ENCODE measurements around the gene FCRL5. TPM values are rescaled to one million over a fixed set of nuclear protein-coding genes. Genes with fewer than 3 reads are reported as not detected.
A peak's percentile ranks its signal among the peaks of the same experiment; 100 is the strongest.

FCRL5 gene
- total RNA-seq, 1 donor from 2014 or later: not detected

DNA sequence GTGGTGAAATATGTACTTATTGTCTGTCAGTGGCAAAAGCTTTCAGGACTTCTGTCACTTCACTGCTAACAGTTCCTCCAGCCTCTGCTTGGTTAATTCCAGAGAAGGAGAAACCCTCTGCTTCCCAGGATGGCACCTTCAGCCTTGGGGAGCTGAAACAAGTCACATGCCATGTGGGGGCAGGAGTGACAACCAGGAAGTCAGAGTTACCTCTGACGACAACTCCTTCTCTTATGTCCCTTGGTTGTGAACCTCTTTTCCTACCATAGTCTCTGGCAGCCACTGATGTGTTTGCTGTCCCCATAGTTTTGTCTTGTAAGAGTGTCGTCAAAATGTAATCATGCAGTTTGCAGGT lies 53.6 kb downstream of the FCRL5 start:
- H3K27me3 ChIP-seq (ENCODE audit: control insufficient read depth, insufficient read depth, low read length): no peaks in the 10 kb centered on the region
- TF ChIP-seq, protein P1, sequence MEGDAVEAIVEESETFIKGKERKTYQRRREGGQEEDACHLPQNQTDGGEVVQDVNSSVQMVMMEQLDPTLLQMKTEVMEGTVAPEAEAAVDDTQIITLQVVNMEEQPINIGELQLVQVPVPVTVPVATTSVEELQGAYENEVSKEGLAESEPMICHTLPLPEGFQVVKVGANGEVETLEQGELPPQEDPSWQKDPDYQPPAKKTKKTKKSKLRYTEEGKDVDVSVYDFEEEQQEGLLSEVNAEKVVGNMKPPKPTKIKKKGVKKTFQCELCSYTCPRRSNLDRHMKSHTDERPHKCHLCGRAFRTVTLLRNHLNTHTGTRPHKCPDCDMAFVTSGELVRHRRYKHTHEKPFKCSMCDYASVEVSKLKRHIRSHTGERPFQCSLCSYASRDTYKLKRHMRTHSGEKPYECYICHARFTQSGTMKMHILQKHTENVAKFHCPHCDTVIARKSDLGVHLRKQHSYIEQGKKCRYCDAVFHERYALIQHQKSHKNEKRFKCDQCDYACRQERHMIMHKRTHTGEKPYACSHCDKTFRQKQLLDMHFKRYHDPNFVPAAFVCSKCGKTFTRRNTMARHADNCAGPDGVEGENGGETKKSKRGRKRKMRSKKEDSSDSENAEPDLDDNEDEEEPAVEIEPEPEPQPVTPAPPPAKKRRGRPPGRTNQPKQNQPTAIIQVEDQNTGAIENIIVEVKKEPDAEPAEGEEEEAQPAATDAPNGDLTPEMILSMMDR (IDR thresholded peaks at IDR 0.05; ENCODE audit: insufficient read depth, low read length, severe bottlenecking): no peak
- no peak overlapping the region for H3K4me3 ChIP-seq (ENCODE audit: low read depth, low read length)
- FAIRE-seq (no peak), DNase-seq (ENCODE audit: low read depth) (no peak)
- H3K36me3 ChIP-seq (ENCODE audit: control insufficient read depth, insufficient read depth, low read length): no peaks in the 10 kb centered on the region

DNA sequence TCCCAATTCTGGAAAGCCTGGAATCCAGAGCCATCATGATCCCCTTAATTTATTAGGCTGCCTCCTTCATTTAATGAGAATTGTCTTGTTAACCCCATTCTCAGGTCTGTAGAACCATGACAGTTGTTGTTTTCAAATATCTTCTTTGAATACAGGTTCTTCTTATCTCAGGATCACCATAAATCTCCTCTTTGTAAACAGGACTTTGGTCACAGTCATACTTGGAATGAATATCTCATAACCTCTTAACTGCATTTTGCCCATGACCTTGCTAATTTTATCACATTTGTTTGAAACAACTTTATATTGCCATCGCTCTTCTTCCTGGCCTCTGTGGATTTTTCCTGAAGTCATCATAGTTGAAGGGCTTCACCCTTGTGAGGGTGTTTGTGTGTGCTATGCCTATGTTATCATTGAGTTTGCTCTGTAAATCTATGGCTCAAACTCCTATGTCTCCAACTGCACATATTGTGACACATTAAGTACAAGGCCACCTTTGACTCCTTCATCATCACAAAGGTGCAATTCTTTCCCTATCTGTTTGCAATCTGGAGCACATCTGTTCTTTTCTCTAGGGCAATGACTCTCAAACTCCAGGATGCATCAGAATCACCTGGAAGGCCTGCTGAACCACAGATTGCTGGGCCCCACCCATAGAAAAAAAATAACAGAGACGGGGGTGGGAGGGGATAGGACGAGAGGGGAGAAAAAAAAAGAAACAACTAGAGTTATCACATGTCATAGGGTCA lies 54.2 kb downstream of the FCRL5 start:
- TF ChIP-seq, protein P1 (IDR thresholded peaks at IDR 0.05; ENCODE audit: insufficient read depth, low read length, severe bottlenecking): no peak
- Histone ChIP-seq H3K27me3 (ENCODE audit: control insufficient read depth, insufficient read depth, low read length) (no peaks in the 10 kb centered on the region), H3K4me3 (ENCODE audit: low read depth, low read length) (no peak overlapping the region), H3K36me3 (ENCODE audit: control insufficient read depth, insufficient read depth, low read length) (no peaks in the 10 kb centered on the region)
- FAIRE-seq (no peak), DNase-seq (ENCODE audit: low read depth) (no peak)

DNA sequence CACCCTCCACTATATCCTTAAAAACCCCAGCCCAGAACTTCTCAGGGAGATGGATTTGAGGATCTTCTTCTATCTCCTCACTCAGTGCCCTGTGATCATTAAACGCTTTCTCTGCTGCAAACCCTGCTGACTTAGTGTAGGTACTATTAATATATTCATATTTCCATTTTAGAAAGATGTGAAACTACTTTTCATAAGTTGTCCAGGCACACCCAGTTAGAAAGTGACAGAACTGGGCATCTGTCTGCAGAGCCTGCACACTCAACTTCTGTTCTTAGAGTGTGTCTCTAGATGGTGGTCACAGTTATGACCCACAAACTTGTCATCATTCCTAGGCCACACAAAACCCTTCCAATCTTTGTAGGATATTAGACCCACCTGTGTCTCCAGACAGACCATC lies 55.0 kb downstream of the FCRL5 start:
- Histone ChIP-seq H3K36me3 (ENCODE audit: control insufficient read depth, insufficient read depth, low read length) (no peaks in the 10 kb centered on the region), H3K27me3 (ENCODE audit: control insufficient read depth, insufficient read depth, low read length) (no peaks in the 10 kb centered on the region), H3K4me3 (ENCODE audit: low read depth, low read length) (no peak overlapping the region)
- TF ChIP-seq, protein P1 (IDR thresholded peaks at IDR 0.05; ENCODE audit: insufficient read depth, low read length, severe bottlenecking): no peak
- FAIRE-seq (no peak), DNase-seq (ENCODE audit: low read depth) (no peak)

- Histone ChIP-seq H3K36me3 (ENCODE audit: control insufficient read depth, insufficient read depth, low read length) (no peaks in the 10 kb centered on the region), H3K27me3 (ENCODE audit: control insufficient read depth, insufficient read depth, low read length) (no peaks in the 10 kb centered on the region), H3K4me3 (ENCODE audit: low read depth, low read length) (no peak overlapping the region)
- TF ChIP-seq, protein P1 (IDR thresholded peaks at IDR 0.05; ENCODE audit: insufficient read depth, low read length, severe bottlenecking): peak; percentile 77
- FAIRE-seq: no peak
- DNase-seq (ENCODE audit: low read depth): peak; percentile 38
Measured at GRCh38 chr1:157496121-157496526, 56.2 kb downstream of the FCRL5 start.

DNA sequence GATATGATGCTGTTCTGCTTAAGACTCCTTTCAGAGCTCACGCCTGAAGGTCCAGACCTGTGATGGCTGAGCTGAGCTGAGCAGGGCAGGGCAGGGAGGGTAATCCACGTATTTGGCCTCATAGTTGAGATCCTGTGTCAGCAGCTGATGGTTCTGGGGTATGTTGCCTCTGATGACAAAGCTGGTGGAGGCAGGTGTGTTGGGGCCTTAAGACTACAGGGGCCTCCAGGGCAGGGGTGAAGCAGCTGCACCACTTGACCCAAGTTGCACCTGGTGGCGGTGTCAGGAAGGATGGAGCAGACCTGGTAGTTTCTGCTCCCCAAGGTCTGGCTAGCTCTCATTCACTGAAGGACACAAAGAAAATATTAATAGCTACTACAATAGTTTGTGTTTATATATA lies 57.0 kb downstream of the FCRL5 start:
- TF ChIP-seq, protein P1 (IDR thresholded peaks at IDR 0.05; ENCODE audit: insufficient read depth, low read length, severe bottlenecking): no peak
- Histone ChIP-seq H3K36me3 (ENCODE audit: control insufficient read depth, insufficient read depth, low read length) (no peaks in the 10 kb centered on the region), H3K4me3 (ENCODE audit: low read depth, low read length) (no peak overlapping the region), H3K27me3 (ENCODE audit: control insufficient read depth, insufficient read depth, low read length) (no peaks in the 10 kb centered on the region)
- no peak for FAIRE-seq
- no peak for DNase-seq (ENCODE audit: low read depth)

- Histone ChIP-seq H3K36me3 (ENCODE audit: control insufficient read depth, insufficient read depth, low read length) (no peaks in the 10 kb centered on the region), H3K27me3 (ENCODE audit: control insufficient read depth, insufficient read depth, low read length) (no peaks in the 10 kb centered on the region), H3K4me3 (ENCODE audit: low read depth, low read length) (no peak overlapping the region)
- no peak for DNase-seq (ENCODE audit: low read depth)
- TF ChIP-seq, protein P1 (IDR thresholded peaks at IDR 0.05; ENCODE audit: insufficient read depth, low read length, severe bottlenecking): no peak
- no peak for FAIRE-seq
Measured at GRCh38 chr1:157494093-157494492, 58.2 kb downstream of the FCRL5 start.

Measured in bronchial epithelial cell (primary cell).